ENCODE measurements around the gene NAV2.
A peak's percentile ranks its signal among the peaks of the same experiment; 100 is the strongest.
"Not testable (repeated sequence)": the region's sequence is repeated elsewhere in the genome, so short reads cannot be mapped to it uniquely, and the experiment has no call there.

NAV2 gene

DNA sequence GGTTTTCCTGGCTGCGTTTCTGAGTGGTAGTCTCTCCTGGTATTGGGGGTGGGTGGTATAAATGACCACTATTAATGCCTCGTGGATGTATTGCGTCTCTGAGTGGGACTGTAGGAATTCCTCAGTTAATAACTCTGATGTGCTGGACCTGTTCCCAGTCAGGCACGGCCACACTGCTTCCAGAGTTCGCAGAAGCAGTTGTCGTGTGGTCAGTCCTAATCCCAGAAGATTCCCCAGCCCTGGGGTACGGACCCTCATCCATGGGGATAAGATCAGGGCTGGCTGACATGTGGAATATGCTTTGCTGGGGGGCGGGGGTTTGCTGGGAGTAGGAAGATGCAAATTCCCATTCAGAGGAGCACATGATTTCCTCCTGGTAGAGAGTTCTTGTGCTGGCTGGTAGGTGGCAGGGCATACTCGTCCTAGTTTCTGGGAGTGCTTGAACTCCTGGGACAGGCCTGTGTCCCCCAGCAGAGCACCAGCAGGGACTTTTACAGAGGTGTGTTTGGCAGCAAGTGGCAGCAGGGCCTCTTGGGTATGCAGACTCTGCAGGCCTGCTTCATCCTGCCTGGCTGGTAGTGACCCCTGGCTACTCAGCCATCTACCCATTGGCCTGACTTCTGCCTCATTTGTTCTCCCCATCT, 157.4 kb downstream of the NAV2 start:
- DNase-seq = no peak

DNA sequence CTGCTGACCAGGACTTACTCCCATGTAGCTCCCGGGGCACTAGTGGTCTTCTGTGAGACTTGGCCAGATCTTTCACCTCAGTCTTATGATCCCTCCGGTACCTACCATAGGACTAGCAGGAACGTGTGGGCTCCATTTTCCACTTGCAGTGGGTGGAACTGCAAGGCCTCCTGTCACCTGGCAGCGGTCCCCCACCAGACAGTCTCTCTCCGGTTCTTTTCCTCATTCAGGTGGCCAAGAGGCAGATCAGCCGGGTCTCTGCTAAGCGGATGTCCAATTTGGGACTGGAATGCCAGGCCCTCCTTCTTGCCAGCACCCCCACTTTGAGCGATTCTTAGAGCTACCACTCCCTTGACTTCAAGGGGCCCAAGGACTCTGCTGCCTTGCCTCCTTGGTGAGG, 158.9 kb downstream of the NAV2 start:
- DNase-seq = no peak

DNA sequence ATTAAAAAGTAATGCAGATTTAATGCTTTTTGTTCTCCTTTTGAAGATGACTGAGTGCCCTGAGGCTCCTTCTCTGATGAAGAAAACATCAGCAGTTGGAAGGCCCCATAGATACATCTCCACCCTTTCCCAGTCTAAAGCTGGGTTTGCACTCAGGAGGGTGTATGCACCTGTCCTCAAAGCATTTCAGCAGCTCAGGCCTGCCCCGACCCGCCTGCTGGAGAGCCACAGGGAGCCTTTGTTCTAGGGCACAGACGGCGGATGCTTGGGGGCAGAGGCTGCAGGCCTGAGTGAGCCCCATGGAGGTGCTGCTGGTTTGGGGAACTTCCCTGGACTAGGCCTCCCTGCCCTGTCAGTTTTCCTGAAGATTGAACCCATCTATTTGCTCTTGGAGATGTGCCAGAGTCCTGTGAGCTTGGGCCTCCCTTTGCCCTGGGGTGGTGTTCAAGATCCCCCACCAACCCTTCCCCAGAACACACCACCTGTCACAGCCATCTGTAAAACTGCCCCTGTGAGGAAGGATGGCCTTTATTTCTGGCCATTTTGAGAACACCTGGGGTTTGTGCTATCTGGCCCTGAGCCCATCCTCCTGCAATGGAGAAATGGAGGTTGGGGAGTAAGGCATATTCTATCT, 160.0 kb downstream of the NAV2 start:
- no peak for DNase-seq

DNA sequence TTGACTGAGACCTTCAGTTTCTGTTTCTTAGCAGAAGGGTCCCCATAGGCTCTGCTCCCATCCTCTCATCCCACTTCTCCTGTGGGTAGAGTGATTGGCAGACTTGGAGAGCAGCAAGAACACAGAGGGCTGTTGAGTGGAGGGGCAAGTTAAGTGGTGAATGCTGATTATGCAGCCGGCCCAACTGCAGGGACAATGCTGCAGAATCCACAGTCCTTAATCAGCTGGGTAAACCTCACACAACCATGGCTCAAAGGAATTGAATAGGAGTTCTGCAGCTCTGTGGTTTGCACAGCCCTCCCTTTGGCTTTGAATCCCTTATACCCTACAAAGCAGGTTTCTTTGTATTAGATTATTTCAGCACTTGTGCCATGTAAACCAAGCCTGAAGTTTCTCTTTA, 161.1 kb downstream of the NAV2 start:
- DNase-seq = no peak

DNA sequence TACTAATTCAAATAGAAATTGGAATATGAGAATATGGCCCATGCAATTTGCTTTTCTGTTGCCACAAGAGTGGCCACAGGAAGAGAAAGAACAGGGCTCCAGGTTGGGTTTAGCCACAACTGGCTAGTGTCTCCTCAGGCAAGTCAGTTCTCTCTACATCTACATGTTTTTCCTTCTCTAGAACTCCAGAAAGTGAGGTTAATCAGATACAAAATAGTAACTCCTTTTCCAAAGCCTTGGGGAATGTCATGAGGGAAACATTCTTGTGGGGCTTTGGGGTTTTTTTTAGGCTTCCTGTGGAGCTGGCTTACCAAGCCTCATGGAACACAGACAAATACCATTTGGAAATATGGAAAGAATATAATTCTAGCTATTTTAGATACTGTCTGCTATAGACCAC, 161.6 kb downstream of the NAV2 start:
- DNase-seq = no peak

DNA sequence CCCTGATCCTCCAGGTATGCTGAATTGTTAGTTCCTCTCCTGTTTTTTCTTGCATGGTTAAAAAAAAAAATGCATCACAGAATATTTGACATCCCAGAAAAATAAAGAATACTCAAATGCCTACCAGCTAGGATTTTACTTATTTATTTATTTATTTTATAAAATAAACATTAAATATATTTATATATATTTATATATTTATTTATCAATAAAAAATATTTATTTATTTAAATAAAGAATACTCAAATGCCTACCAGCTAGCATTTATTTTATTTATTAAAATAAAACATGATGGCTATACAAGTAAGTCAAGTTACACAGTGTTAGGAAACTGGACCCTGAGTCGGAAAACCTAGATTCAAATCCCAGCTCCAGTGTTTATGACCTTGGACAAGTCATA, 164.1 kb downstream of the NAV2 start:
- no peak for DNase-seq

DNA sequence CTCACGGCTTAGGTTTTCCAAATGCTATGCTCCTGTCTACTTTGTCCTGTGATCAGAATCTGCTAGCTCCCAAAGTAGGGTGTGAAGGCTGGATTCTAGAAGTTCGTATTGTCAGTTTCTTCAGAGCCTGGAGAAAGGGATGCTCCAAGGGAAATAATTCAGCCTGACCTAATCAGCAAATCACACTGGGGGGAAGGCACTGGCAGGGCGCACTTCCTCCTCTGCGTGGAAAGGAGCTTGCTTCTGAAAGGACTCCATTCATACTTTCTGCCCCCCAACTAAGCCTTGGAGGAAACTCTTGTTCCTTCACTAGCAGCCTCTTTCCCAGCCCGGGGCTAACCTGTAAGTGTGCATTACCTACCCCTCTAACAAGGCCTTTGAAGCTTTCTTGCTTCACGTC, 165.9 kb downstream of the NAV2 start:
- DNase-seq = no peak

DNA sequence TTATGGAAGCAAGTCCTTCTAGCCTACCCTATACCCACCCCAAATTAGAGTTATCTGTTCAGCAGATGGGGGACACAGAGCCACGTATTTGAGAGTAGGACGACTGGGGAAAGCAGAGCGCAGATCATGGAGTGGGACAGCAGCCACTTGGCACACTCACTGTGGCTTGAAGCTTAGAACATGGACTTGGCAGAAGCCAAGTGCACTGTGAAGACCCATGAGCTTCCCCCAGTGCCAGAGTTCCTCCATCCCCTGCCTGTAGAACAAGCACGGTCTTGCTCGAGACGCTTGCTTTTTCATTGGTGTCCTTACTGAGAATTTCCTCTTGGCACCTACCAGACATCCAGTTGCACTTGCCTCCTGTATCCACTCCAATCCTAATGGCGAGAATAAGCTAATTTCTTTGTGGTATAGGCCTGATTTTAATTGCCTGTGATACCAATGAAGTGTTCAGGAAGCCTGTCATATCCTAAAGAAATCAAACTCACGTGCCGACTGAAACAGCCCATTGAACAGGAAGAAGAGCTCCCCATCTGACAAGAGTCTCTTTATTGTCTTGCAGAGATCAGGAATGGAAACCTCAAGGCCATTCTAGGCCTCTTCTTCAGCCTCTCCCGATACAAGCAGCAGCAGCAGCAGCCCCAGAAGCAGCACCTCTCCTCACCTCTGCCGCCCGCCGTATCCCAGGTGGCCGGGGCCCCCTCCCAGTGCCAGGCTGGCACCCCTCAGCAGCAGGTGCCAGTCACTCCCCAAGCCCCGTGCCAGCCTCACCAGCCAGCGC, 166.9 kb downstream of the NAV2 start:
- no peak for DNase-seq

DNA sequence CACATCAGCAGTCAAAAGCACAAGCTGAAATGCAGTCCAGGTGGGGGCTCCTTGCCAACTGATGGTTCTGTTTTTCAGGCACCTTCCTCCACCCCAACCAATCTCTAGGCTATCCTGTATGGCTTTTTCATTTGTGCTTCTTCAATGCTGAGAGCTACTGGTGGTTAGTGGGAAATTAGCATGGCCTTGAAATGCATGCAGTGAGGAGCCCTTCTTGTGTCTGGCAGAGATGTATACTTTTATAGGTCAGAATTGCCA, 167.4 kb downstream of the NAV2 start:
- no peak for DNase-seq

DNA sequence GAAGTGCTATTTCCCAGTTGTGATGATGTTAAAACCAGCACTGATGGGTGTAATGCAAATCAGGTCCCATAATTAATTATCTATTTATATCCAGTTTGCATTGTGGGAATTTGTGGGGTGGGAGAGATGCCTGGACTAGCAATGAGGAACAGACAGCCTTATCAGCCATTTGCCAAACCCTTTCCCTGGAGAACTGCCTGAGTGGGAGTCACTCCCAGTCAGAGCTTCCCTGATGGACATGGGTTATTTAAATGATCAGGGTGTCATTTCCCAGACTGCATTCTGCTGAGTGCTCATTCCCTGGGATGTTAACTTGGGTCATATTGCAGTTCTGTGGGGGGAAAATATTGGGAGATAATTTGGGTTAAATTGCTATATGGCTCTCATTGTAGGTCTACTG, 168.5 kb downstream of the NAV2 start:
- no peak for DNase-seq

DNA sequence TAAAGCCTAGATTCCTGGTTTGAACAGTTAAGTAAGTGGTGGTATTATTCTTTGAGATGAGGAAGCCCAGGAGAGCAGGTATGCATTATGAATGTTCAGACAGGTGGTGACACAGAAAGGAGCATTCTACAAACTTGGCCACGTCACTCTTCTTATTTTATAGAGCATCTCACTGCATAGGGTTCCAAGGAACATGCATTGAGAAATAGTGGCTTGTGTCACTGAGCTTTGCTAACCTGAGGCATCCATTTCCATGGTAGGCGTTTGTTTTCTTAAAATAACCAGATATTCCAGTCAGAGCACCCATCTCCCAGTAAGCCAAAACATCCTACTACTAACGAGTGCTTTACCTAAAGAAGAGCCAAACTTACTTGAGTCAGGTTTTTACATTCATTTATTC, 169.7 kb downstream of the NAV2 start:
- DNase-seq = no peak

DNA sequence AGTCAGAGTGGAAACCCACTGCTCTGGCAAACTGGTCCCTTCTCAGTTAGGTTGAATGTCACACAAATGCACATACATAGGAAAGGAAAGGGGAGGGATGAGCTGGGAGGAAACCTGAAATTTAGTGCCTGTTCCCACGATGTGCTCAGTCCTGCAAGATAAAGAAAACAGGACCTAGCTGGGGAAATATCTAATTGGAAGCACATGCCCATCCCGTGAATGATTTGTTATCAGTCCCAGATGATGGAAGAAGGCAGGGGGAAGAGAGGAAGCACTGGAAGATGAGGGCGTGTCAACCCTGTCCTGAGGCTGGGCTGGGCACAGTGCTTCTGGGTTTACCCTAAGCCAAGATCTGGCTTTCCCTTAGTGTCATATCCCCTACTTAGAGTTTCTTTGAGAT, 173.9 kb downstream of the NAV2 start:
- DNase-seq = no peak

DNA sequence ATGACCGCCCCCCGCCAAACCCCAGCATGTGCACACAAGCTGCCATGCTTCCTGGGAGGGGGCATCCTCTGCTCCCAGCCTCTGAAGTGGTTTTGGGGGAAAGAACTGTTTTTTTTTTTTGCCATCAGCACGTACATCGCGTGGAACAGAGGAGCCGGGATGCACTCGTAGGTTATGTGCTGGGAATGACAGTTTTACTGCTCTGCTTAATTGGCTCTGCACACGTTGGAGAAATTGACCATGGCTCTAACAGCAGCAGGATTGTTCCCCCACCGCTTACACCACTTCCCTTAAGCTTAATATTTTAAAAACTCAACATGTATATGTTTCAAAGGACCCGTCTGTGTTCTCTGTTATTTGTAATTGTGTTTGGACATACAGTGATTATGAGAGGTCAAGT, 175.2 kb downstream of the NAV2 start:
- no peak for DNase-seq

DNA sequence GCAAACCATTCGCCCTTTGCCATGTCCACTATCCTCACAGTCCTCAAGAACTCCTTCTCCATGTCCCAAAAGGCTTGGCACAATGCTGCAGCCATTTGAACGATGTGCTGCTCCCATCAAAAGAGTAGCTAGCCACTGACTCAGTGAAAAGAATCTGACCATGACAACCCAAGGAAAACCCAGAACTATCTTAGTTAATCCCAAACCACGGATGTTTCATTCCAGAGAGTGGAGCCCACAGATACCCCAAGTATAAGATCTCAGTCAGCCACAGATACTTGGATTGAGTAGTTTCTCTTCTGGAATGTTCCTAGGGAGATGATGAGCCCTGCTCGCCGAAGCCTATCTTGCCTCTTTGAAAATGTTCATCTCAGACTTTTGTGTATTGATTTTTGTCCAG, 176.9 kb downstream of the NAV2 start:
- DNase-seq = no peak

DNA sequence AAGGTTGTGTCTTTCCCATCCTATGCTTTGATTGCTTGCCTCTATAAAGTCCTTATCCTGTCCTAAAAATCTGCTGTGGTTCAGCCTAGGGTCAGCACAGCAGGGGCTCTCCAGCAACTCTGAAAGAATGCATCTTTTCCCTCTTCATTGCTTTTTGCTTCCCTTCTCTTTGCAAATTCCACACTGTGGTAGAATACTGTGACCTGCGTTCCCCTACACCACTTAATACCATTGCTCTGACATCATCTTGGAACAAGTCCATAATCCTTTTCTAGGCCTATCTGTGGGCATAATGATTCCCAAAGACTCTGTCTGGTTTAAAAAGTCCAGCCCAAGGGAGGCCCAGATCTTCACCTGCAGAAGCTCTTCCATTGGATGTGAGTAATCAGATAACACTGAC, 177.7 kb downstream of the NAV2 start:
- DNase-seq = no peak

DNA sequence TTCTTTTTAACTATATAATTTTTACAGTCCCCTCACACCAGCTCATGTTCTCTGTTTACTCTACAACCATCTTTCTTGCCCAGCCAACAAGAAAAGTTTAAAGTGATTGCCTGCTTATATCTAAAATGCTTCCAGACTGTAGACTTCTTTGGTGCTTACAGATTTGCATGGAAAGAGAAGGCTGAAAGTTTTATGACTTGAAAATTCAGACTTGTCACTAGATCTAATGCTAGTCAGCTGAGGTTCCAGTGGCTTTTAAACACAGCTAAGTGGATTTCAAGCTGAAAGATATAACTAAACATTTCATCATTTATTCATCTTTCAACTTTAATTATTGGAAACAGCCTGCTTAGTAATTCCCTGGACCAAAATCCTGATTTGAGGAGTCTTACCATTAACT, 178.4 kb downstream of the NAV2 start:
- DNase-seq = no peak

DNA sequence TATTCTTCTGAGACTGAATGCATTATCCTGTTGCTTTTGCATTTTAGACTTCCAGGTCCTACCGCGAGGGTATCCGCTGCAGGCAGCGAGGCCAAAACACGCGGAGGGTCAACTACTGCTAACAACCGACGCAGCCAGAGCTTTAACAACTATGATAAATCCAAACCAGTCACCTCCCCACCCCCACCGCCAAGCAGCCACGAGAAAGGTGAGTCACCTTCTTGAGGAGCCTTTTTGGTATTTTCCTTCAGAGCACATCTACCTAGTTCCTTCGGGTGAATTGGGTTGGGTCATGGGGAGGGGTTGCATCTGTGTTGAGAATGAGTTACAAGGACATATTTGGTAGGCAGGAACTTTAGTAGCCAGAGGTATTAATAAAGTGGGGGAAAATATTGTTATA, 179.8 kb downstream of the NAV2 start:
- DNase-seq = no peak

DNA sequence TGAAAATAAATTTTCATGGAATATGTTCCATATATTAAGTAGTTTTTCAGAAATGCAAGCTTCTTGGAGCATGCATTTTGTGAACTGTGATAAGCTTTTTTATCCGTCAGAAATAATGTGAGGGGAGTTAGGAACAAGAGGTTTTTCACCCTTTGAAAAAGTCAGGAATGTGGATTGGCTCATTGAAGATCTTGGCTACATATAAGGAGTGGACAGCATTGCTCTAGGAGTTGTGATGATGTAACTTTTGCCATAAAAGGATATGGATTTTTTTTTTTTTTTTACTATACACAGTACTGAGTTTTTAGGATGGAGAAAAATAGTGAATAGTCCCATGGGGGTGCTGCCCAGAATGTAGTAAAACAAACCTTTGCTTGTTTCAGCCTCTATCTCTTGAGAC, 180.2 kb downstream of the NAV2 start:
- DNase-seq = no peak

DNA sequence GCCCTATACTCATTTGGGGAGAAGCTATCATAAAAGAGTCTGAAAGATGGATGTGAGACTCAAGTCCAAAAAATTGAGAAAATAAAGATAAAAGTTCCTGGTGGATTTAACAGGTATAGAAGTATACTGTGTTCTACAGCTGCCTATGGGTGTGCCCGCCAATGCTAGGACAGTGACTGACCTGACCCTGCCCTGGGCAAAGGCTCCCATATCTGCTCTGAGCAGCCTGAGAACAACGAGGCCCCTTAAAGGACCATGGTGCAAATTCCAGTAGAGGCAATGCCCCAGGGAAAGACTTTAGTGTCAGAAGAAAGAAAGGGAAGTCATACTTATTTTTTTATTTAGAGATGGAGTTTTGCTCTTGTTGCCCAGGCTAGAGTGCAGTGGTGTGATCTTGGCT, 181.8 kb downstream of the NAV2 start:
- no peak for DNase-seq

DNA sequence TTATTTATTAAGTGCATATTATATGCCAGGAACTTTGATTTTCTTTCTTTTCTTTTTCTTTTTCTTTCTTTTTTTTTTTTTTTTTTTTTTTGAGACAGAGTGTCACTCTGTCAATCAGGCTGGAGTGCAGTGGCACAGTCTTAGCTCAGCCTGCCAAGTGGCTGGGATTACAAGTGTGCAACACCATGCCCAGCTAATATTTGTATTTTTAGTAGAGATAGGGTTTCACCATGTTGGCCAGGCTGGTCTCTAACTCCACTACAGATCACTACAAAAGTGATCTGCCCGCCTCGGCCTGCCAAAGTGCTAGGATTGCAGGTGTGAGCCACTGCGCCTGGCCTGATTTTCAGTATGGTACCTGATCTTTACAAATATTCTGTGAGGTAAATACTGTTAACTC, 182.4 kb downstream of the NAV2 start:
- not testable (repeated sequence) for DNase-seq

DNA sequence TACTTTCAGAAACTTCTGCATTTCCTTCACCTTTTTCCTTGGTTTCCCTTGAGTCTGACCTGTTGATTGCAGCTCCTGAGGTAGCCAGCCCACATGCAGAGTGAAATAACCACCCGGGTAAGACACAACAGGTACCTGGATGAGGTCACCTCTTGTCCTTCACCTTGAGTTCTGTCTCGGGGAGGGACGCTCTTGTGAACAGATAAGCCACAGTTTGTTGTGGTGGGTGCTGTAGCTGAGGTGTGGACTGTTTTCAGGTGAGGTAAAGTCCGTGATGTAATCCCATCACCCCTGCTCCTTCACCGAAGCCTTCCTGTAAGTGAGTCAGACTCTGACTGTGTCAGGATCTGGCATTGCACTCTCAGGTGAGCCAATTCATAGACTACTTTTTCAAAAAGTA, 183.1 kb downstream of the NAV2 start:
- DNase-seq = no peak

DNA sequence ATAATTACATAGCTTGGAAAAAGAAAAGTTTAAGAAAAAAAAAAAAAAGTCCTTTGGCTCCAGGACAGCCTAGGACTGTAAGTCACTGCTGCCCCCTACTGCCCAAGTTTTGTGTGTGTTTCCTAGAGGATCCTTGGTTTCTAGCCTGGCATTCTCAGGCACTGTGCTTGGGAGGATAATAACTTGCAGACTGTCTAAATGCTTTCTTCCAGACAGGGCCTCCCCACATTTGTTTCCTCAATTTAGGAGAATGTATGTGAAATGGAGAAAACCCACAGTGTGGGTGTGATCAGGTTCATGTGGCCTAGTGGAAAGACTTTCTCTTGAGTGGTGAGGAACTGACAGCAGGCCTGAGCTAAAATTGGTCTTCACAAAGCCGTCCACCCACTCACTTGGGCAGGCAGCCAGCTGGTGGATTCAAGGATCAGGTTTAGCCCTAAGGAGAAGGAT, 191.0 kb downstream of the NAV2 start:
- DNase-seq = peak; percentile 24

DNA sequence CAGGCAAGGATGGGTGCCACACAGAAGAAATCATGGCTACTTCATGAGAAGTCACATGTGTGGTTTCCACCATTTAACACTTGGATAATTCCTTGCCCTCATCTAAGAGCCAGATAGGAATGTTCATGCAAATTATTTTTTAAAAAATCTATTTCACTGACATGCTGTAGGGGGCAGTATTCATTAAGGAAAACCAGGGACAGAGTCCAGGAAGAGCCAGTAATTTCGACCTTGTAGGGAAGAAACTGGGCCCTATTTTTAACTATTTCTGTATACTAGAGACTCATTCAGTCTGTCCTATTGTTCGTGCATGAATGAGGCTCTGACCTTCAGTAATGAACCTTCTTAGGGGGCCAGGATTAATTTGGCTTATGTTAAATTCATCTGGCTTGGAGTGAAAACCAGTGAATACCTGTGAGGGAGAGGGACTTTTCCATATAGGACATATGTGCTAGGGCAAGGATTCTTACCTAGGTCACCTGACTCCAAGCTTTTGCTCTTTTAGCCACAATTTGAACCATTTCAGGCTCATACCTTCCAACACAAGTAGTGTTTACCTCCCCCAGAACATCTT, 192.7 kb downstream of the NAV2 start:
- no peak for DNase-seq

DNA sequence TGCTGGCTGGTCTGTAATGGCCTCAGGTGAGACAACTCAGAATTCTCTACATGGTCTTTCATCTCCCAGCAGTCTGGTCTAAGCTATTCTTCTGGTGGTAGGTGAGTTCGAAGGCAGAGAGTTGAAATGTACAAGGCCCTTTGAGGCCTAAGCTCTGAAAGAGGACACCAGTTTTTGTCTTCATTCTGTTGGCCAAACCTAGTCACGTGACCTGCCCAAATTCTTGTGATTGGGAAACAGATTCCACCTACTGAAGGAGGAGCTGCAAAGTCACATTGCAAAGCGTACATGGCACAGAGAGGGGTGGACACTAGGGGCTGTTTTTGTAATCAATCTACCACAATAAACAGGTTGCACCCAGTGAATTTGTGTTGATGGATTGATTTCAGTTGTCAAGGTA, 193.5 kb downstream of the NAV2 start:
- DNase-seq = no peak

All from stimulated activated CD4-positive, alpha-beta T cell treated with anti-CD3 and anti-CD28 coated beads, Interleukin-4, amount 100 ng/mL, for 1 hour (primary cell).